ENCODE results near the gene ATP1A2. TPM values are rescaled to one million over a fixed set of nuclear protein-coding genes. Genes with fewer than 3 reads are reported as not detected.
A peak's percentile ranks its signal among the peaks of the same experiment; 100 is the strongest.

Gene ATP1A2
- total RNA-seq, 6 experiments from 2014 or later, result 0.09 to 0.17 (median 0.14) TPM; not detected in 1

DNA sequence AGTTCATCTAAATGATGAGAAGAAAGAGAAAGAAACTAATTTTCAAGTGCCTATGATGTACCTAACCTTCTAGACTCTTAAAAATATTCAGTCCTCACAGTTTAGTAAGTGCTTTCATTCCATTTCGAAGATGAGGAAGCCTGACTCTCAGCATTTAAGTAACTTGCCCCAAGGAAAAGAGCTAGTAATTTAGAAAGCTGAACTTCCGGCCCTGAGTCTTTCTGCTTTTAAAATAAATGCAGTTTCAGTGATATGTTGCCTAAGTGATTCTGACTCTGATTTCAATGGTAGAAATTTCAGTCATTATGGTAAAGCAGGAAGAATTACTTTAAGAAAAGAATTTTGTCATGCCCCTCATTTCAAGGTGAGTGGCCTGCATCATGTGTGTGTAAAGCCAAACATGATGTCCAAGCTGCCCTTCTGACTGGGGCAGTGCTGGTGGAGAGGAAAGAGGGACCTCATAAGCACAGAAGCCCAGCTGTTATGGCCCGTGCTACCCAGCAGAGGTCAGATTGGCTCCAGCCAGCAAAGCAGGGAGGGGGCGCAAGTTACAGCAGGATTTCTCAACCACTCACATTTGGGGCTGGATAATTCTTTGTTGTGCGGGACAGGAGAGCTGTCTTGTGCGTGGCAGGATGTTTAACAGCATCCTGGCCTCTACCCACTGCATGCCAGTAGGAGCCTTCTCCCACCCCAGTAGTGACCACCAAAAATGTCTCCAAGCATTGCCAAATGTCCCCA lies 46.6 kb downstream of the ATP1A2 start:
- Mint-ChIP-seq H3K36me3 (ENCODE audit: low read depth) (no peaks in the 10 kb centered on the region), H3K27me3 (ENCODE audit: insufficient read depth) (peaks cover 30% of the 10 kb centered on the region), H3K4me3 (no peak overlapping the region), H3K9me3 (no peaks in the 10 kb centered on the region), H3K27ac (no peak overlapping the region), H3K4me1 (ENCODE audit: low read depth) (no peaks in the 10 kb centered on the region)
- no peak for DNase-seq
- TF ChIP-seq, protein P1, sequence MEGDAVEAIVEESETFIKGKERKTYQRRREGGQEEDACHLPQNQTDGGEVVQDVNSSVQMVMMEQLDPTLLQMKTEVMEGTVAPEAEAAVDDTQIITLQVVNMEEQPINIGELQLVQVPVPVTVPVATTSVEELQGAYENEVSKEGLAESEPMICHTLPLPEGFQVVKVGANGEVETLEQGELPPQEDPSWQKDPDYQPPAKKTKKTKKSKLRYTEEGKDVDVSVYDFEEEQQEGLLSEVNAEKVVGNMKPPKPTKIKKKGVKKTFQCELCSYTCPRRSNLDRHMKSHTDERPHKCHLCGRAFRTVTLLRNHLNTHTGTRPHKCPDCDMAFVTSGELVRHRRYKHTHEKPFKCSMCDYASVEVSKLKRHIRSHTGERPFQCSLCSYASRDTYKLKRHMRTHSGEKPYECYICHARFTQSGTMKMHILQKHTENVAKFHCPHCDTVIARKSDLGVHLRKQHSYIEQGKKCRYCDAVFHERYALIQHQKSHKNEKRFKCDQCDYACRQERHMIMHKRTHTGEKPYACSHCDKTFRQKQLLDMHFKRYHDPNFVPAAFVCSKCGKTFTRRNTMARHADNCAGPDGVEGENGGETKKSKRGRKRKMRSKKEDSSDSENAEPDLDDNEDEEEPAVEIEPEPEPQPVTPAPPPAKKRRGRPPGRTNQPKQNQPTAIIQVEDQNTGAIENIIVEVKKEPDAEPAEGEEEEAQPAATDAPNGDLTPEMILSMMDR (IDR thresholded peaks at IDR 0.05), result peak; percentile 59

DNA sequence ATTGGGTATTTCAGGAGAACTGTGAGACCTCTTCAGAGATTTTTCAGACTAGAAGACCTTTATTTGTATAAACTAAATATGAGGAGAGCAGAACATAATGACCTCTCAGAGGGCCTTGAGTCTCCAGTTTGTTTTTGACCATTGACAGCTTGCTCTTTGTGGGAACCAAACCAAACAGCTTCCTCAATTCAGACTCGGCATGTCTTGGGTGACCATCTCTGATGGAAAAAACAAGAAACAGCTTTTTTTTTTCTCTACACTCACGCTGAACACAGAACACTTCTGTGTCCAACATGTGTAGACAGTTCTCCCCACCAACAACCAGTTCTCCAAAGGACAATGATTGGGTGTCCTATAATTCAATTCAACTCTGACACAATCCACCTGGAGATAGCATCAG lies 47.4 kb downstream of the ATP1A2 start:
- Mint-ChIP-seq H3K4me3 (no peak overlapping the region), H3K9me3 (no peaks in the 10 kb centered on the region), H3K4me1 (ENCODE audit: low read depth) (no peaks in the 10 kb centered on the region), H3K27ac (no peak overlapping the region), H3K36me3 (ENCODE audit: low read depth) (no peaks in the 10 kb centered on the region), H3K27me3 (ENCODE audit: insufficient read depth) (peaks cover 27% of the 10 kb centered on the region)
- TF ChIP-seq, protein P1 (IDR thresholded peaks at IDR 0.05), result no peak
- DNase-seq, result no peak

DNA sequence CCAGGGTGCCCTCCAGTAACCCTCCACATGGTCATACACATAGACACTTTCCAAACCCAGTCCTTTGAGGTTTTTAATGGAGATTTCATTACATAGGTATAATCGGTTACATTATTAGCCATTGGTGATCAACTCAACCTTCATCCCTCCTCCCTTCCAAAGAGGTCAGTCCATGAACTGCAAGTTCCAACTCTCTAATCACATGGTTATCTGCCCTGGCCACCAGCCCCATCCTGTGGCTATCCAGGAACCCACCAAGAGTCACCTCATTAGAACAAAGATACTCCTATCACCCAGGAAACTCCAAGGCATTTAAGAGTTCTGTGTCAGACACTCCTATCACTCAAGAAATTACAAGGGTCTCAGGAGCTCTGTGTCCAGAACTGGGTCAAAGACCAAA lies 48.1 kb downstream of the ATP1A2 start:
- TF ChIP-seq, protein P1 (IDR thresholded peaks at IDR 0.05), result no peak
- Mint-ChIP-seq H3K27me3 (ENCODE audit: insufficient read depth) (peaks cover 23% of the 10 kb centered on the region), H3K9me3 (no peaks in the 10 kb centered on the region), H3K27ac (no peak overlapping the region), H3K4me3 (no peak overlapping the region), H3K36me3 (ENCODE audit: low read depth) (no peaks in the 10 kb centered on the region), H3K4me1 (ENCODE audit: low read depth) (no peaks in the 10 kb centered on the region)
- no peak for DNase-seq

DNA sequence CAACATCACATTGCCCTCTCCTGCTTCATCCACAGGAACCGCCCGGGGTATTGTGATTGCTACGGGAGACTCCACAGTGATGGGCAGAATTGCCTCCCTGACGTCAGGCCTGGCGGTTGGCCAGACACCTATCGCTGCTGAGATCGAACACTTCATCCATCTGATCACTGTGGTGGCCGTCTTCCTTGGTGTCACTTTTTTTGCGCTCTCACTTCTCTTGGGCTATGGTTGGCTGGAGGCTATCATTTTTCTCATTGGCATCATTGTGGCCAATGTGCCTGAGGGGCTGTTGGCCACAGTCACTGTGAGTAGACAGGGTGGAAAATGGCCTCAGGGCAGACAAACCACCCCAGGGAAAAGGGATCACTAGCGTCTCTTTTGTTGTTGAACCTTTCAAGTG lies 48.6 kb downstream of the ATP1A2 start:
- Mint-ChIP-seq H3K9me3 (no peaks in the 10 kb centered on the region), H3K36me3 (ENCODE audit: low read depth) (no peaks in the 10 kb centered on the region), H3K27ac (no peak overlapping the region), H3K4me1 (ENCODE audit: low read depth) (peaks cover 4% of the 10 kb centered on the region; the same call in 1 of the 2 replicates), H3K27me3 (ENCODE audit: insufficient read depth) (peaks cover 23% of the 10 kb centered on the region), H3K4me3 (no peak overlapping the region)
- no peak for DNase-seq
- TF ChIP-seq, protein P1 (IDR thresholded peaks at IDR 0.05), result no peak

DNA sequence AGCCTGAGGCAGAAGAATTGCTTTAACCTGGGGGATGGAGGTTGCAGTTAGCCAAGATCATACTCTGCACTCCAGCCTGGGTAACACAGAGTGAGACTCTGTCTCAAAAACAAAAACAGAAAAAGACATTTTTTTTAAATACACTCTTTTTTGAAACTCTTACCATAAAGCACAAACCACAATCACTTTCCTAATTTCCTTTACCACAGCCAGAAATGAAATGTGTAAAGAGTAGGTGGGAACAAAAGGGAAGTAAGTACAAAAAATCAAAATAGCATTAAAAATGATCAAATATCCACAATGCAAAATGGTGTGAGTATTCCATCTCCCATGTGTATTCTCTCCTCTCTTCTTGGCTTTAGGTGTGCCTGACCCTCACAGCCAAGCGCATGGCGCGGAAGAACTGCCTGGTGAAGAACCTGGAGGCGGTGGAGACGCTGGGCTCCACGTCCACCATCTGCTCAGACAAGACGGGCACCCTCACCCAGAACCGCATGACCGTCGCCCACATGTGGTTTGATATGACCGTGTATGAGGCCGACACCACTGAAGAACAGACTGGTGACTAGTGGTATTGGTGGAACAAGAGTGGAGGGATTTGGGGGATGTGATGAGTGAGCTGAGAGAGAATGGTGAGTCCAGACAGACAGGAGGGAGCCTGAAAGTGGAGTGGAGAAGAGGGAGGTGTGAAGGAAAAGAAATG lies 50.8 kb downstream of the ATP1A2 start:
- Mint-ChIP-seq H3K27me3 (ENCODE audit: insufficient read depth) (peaks cover 27% of the 10 kb centered on the region), H3K27ac (no peak overlapping the region), H3K9me3 (no peaks in the 10 kb centered on the region), H3K4me1 (ENCODE audit: low read depth) (peaks cover 14% of the 10 kb centered on the region), H3K36me3 (ENCODE audit: low read depth) (no peaks in the 10 kb centered on the region), H3K4me3 (no peak overlapping the region)
- DNase-seq, result no peak
- TF ChIP-seq, protein P1 (IDR thresholded peaks at IDR 0.05), result no peak

Data from HFFc6 (cell line).